Transverse colon (tissue), 4 donors: ENCODE measurements around the gene TRIM33. TPM values are rescaled to one million over a fixed set of nuclear protein-coding genes. Genes with fewer than 3 reads are reported as not detected.

ENCODE experiments used
- DNase-seq: peaks from one replicate; pipeline ENCODE4 v3.0.0-alpha.2; 2019
- H3K27ac ChIP-seq, 4 donors: fragments of 200-600 bp; sonication (generic); 2 replicates each; pipeline ENCODE4 v1.5.1; 2016 to 2018; ENCODE audit warnings: inconsistent platforms in 4 of 4
- H3K27me3 ChIP-seq: fragments of 200-600 bp; sonication (generic); 2 replicates; pipeline ENCODE4 v1.5.1; 2017; ENCODE audit warnings: inconsistent platforms
- H3K36me3 ChIP-seq, 4 donors: fragments of 200-600 bp; sonication (generic); 2 replicates each; pipeline ENCODE4 v1.5.1; 2017 to 2019; ENCODE audit warnings: inconsistent platforms in 4 of 4
- H3K4me1 ChIP-seq, 4 donors: fragments of 200-600 bp; sonication (generic); 2 replicates each; pipeline ENCODE4 v1.5.1; 2017 to 2020; ENCODE audit warnings: inconsistent platforms in 4 of 4
- H3K4me3 ChIP-seq, 4 donors: fragments of 200-600 bp; sonication (generic); 1 replicate in 1 of 4; 2 replicates in 3 of 4; pipeline versions ENCODE4 v1.5.1 to v1.6.1; 2017 to 2019; ENCODE audit warnings: inconsistent platforms in 4 of 4
- H3K9me3 ChIP-seq, 2 donors: fragments of 200-600 bp; sonication (generic); 2 replicates each; pipeline ENCODE4 v1.5.1; 2017 to 2019; ENCODE audit warnings: inconsistent platforms in 2 of 2
- EP300 ChIP-seq: sonication (generic); formaldehyde crosslinking; IDR thresholded peaks from one replicate; pipeline ENCODE4 v1.6.1; 2017; ENCODE audit warnings: antibody characterized with exemption, low read depth
- POLR2A ChIP-seq: fragments of 450-650 bp; IDR thresholded peaks from one replicate; pipeline ENCODE4 v1.6.1; 2016; ENCODE audit warnings: antibody characterized with exemption, mild to moderate bottlenecking, moderate library complexity
- POLR2AphosphoS5 ChIP-seq, 3 donors: sonication (generic); formaldehyde crosslinking; IDR thresholded peaks; one replicate each; pipeline ENCODE4 v1.6.1; 2016; ENCODE audit warnings: antibody characterized with exemption in 3 of 3
- WGBS, 2 donors: methylation state at CpG; one replicate each; pipeline ENCODE4 v1.1.5; 2018; ENCODE audit warnings: low coverage in 1 of 2; 5-methylcytosine and 5-hydroxymethylcytosine counted together
- in situ Hi-C, 4 donors: fragments of 200-750 bp; cut with MboI; loops; one replicate each; pipeline versions ENCODE4 v1.15.0 to v1.15.1; 2017; ENCODE audit warnings: low sequenced_read_pairs in 3 of 4, low pct_ligation_motif_present in 1 of 4, low pct_unique_long_range_greater_than_20kb in 1 of 4
- intact Hi-C: fragments of 100-400 bp; cut with DNase I; formaldehyde crosslinking; loops from one replicate; pipeline ENCODE4 v1.15.1; 2023; ENCODE audit warnings: low total_unique reads
- total RNA-seq, 4 donors: library from RNA; depleted of rRNA; stranded (reverse); fragments of >200 nt; gene quantifications; one replicate each; pipeline ENCODE4 v1.1.0, GENCODE V29; 2016
- TF ChIP-seq, protein P1 (sequence below), 5 experiments: fragments of 200-600 bp in 3 of 5; fragments of 450-650 bp in 2 of 5; sonication (generic) in 3 of 5; IDR thresholded peaks; 1 replicate in 2 of 5; 2 replicates in 3 of 5; pipeline ENCODE4 v1.5.1; 2016 to 2017; ENCODE audit warnings: antibody characterized with exemption in 5 of 5, inconsistent platforms in 3 of 5, mild to moderate bottlenecking in 2 of 5, moderate library complexity in 1 of 5

TRIM33 gene
- total RNA-seq, 4 donors from 2014 or later, result 35.4 to 53.7 (median 44.1) TPM

GRCh38 chr1:114530224-114530623 lies 19.2 kb upstream of the TRIM33 start:
- TF ChIP-seq EP300 (no peak), POLR2A (no peak), POLR2AphosphoS5 (IDR thresholded peaks at IDR 0.05) (no peak)
- TF ChIP-seq, protein P1, sequence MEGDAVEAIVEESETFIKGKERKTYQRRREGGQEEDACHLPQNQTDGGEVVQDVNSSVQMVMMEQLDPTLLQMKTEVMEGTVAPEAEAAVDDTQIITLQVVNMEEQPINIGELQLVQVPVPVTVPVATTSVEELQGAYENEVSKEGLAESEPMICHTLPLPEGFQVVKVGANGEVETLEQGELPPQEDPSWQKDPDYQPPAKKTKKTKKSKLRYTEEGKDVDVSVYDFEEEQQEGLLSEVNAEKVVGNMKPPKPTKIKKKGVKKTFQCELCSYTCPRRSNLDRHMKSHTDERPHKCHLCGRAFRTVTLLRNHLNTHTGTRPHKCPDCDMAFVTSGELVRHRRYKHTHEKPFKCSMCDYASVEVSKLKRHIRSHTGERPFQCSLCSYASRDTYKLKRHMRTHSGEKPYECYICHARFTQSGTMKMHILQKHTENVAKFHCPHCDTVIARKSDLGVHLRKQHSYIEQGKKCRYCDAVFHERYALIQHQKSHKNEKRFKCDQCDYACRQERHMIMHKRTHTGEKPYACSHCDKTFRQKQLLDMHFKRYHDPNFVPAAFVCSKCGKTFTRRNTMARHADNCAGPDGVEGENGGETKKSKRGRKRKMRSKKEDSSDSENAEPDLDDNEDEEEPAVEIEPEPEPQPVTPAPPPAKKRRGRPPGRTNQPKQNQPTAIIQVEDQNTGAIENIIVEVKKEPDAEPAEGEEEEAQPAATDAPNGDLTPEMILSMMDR (IDR thresholded peaks at IDR 0.05), result no peak
- Histone ChIP-seq H3K9me3 (no peaks in the 10 kb centered on the region), H3K4me1 (no peaks in the 10 kb centered on the region), H3K36me3 (no peaks in the 10 kb centered on the region), H3K27ac (no peak overlapping the region), H3K4me3 (no peak overlapping the region), H3K27me3 (no peaks in the 10 kb centered on the region)
- in situ Hi-C loops (no loop called here), intact Hi-C loops (no loop called here)
- 81 to 92% methylated on average over 2 of the region's 2 CpGs for WGBS, 2 donors
- no peak for DNase-seq

GRCh38 chr1:114524944-114525343 lies 13.9 kb upstream of the TRIM33 start:
- no peak overlapping the region for H3K4me3 ChIP-seq
- H3K36me3 ChIP-seq, result no peaks in the 10 kb centered on the region
- TF ChIP-seq EP300, result no peak
- no peak for TF ChIP-seq POLR2AphosphoS5 (IDR thresholded peaks at IDR 0.05)
- no peak for TF ChIP-seq POLR2A
- TF ChIP-seq, protein P1 (IDR thresholded peaks at IDR 0.05), result no peak
- no peak overlapping the region for H3K27ac ChIP-seq
- no peaks in the 10 kb centered on the region for H3K4me1 ChIP-seq
- in situ Hi-C loops (no loop called here), intact Hi-C loops (no loop called here)
- no peak for DNase-seq
- H3K9me3 ChIP-seq, result no peaks in the 10 kb centered on the region
- no peaks in the 10 kb centered on the region for H3K27me3 ChIP-seq

GRCh38 chr1:114522264-114522575 lies 11.2 kb upstream of the TRIM33 start:
- no peak for TF ChIP-seq POLR2AphosphoS5 (IDR thresholded peaks at IDR 0.05)
- TF ChIP-seq EP300, result no peak
- TF ChIP-seq, protein P1 (IDR thresholded peaks at IDR 0.05), result no peak
- TF ChIP-seq POLR2A, result no peak
- no peaks in the 10 kb centered on the region for H3K9me3 ChIP-seq
- intact Hi-C loops, result no loop called here
- no peaks in the 10 kb centered on the region for H3K36me3 ChIP-seq
- no peak overlapping the region for H3K27ac ChIP-seq
- H3K4me3 ChIP-seq, result no peak overlapping the region
- in situ Hi-C loops, result no loop called here
- no peaks in the 10 kb centered on the region for H3K27me3 ChIP-seq
- no peak for DNase-seq
- H3K4me1 ChIP-seq, result no peaks in the 10 kb centered on the region
- 80 to 89% methylated on average over 1 to 2 of the region's 2 CpGs for WGBS, 2 donors

GRCh38 chr1:114521396-114522263 lies 10.6 kb upstream of the TRIM33 start:
- no peak for DNase-seq
- TF ChIP-seq POLR2AphosphoS5 (IDR thresholded peaks at IDR 0.05) (no peak), EP300 (no peak), POLR2A (no peak)
- TF ChIP-seq, protein P1 (IDR thresholded peaks at IDR 0.05), result no peak
- Histone ChIP-seq H3K4me3 (no peak overlapping the region), H3K9me3 (no peaks in the 10 kb centered on the region), H3K27ac (no peak overlapping the region), H3K27me3 (no peaks in the 10 kb centered on the region), H3K36me3 (no peaks in the 10 kb centered on the region), H3K4me1 (no peaks in the 10 kb centered on the region)
- 88 to 91% methylated on average over 7 to 8 of the region's 8 CpGs for WGBS, 2 donors
- intact Hi-C loops (no loop called here), in situ Hi-C loops (no loop called here)
